Skeletal muscle satellite cell (primary cell): ENCODE results near the gene POLR3B.
"Not testable (repeated sequence)": the region's sequence is repeated elsewhere in the genome, so short reads cannot be mapped to it uniquely, and the experiment has no call there.

ENCODE experiments used
- H3K27me3 ChIP-seq: 2 replicates; pipeline ENCODE4 v1.7.0; 2013; ENCODE audit warnings: low read length; ENCODE audit not compliant: control insufficient read depth, insufficient read depth
- H3K36me3 ChIP-seq: 2 replicates; pipeline ENCODE4 v1.7.0; 2013; ENCODE audit warnings: mild to moderate bottlenecking, control low read depth, low read length; ENCODE audit not compliant: insufficient read depth
- H3K4me1 ChIP-seq: 2 replicates; pipeline ENCODE4 v1.7.0; 2013; ENCODE audit warnings: low read length; ENCODE audit not compliant: control insufficient read depth, insufficient read depth
- H3K4me2 ChIP-seq: 2 replicates; pipeline ENCODE4 v1.7.0; 2013; ENCODE audit warnings: mild to moderate bottlenecking, low read length
- H3K4me3 ChIP-seq: 2 replicates; pipeline ENCODE4 v1.7.0; 2013; ENCODE audit warnings: low read length
- H3K9ac ChIP-seq: 2 replicates; pipeline ENCODE4 v1.7.0; 2013; ENCODE audit warnings: mild to moderate bottlenecking, low read depth, low read length, moderate library complexity
- H3K9me3 ChIP-seq: replicated peaks from 2 replicates; pipeline ENCODE4 v1.7.0; 2013; ENCODE audit warnings: mild to moderate bottlenecking, control low read depth, low read length

POLR3B gene

DNA sequence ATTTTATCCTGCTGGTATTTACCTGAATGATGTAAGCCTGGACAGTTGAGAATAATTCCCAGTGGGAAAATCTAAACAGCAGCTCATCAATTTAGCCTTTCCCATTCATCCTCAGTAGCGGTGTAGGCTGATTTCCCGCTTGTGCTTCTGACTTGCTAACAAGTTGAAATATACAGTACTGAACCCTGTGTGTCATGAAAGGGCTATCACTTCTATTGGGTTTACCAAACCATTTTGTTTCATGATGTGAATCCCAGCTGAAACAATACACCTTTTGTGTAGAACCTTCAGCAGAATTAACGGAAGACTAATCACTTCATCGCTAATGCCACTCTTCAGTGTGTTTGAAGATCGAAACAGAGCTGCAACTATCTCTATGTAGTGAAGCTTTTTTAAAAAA lies 88.4 kb downstream of the POLR3B start:
- Histone ChIP-seq H3K4me3 (no peak overlapping the region), H3K4me2 (no peak overlapping the region), H3K27me3 (no peaks in the 10 kb centered on the region), H3K4me1 (no peaks in the 10 kb centered on the region), H3K9me3 (no peaks in the 10 kb centered on the region), H3K9ac (no peak overlapping the region), H3K36me3 (peaks cover 13% of the 10 kb centered on the region)

GRCh38 chr12:106446419-106447092 lies 89.0 kb downstream of the POLR3B start:
- H3K4me3 ChIP-seq: no peak overlapping the region

DNA sequence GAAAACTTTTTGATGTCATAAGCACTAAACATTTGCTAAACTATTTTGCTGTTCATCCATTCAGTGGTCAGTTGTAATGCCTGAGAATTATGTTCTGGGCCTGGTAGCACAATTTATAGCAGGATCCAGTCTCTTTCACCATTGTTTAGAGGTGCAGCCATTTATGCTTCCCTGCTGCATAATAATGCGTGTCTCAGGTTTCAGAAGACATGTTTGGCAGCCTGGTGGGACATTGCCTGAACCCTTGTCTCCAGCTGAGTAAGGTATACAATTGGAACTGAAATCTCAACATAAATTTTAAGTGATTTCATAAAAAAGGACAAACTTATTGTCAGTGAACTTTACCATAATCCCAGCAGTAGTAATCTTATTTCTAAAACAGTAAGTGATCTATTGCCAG lies 94.8 kb downstream of the POLR3B start:
- no peaks in the 10 kb centered on the region for H3K4me1 ChIP-seq
- no peak overlapping the region for H3K9ac ChIP-seq
- H3K36me3 ChIP-seq: peaks cover 8% of the 10 kb centered on the region

More at GRCh38 chr12:106446419-106447092, 89.0 kb downstream of the POLR3B start:
- no peak overlapping the region for H3K4me2 ChIP-seq
- no peak overlapping the region for H3K9ac ChIP-seq
- no peaks in the 10 kb centered on the region for H3K4me1 ChIP-seq
- peaks cover 13% of the 10 kb centered on the region for H3K36me3 ChIP-seq
- no peaks in the 10 kb centered on the region for H3K27me3 ChIP-seq
- no peaks in the 10 kb centered on the region for H3K9me3 ChIP-seq

GRCh38 chr12:106455111-106455510 lies 97.6 kb downstream of the POLR3B start:
- H3K4me1 ChIP-seq: no peaks in the 10 kb centered on the region
- no peaks in the 10 kb centered on the region for H3K9me3 ChIP-seq
- peaks cover 6% of the 10 kb centered on the region for H3K36me3 ChIP-seq
- no peak overlapping the region for H3K9ac ChIP-seq
- no peaks in the 10 kb centered on the region for H3K27me3 ChIP-seq
- H3K4me3 ChIP-seq: no peak overlapping the region
- no peak overlapping the region for H3K4me2 ChIP-seq

More for the DNA sequence above, 94.8 kb downstream of the POLR3B start:
- Histone ChIP-seq H3K4me2 (no peak overlapping the region), H3K27me3 (no peaks in the 10 kb centered on the region), H3K4me3 (no peak overlapping the region), H3K9me3 (no peaks in the 10 kb centered on the region)

- H3K36me3 ChIP-seq: peaks cover 16% of the 10 kb centered on the region
- H3K4me1 ChIP-seq: no peaks in the 10 kb centered on the region
- no peaks in the 10 kb centered on the region for H3K27me3 ChIP-seq
- no peak overlapping the region for H3K9ac ChIP-seq
- H3K9me3 ChIP-seq: no peaks in the 10 kb centered on the region
- no peak overlapping the region for H3K4me2 ChIP-seq
- H3K4me3 ChIP-seq: no peak overlapping the region
These were observed 101.6 kb downstream of the POLR3B start for GRCh38 chr12:106459124-106459523.

DNA sequence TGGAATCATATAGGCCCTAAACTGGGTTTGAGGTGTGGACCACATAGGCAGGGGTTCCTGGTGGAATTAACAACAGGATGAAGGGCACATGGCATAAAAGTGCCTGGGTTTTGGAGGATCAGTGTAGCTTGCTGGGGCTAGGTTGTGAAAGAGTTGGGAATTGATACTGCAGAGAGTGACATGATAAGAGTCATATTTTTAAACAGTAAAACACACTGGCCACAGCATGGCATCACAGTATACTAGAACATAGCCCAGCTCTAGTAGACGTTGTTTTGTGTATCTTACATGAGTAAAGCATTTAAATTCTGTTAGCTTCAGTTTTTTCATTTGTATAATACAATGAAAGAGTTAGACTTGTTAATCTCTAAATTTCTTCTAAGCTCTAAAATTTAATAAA lies 102.0 kb downstream of the POLR3B start:
- Histone ChIP-seq H3K36me3 (peaks cover 16% of the 10 kb centered on the region), H3K4me2 (no peak overlapping the region), H3K27me3 (no peaks in the 10 kb centered on the region), H3K4me1 (no peaks in the 10 kb centered on the region), H3K9me3 (no peaks in the 10 kb centered on the region), H3K4me3 (no peak overlapping the region), H3K9ac (no peak overlapping the region)

GRCh38 chr12:106461730-106462129 lies 104.2 kb downstream of the POLR3B start:
- Histone ChIP-seq H3K4me2 (no peak overlapping the region), H3K27me3 (no peaks in the 10 kb centered on the region), H3K4me3 (no peak overlapping the region), H3K4me1 (no peaks in the 10 kb centered on the region), H3K9me3 (no peaks in the 10 kb centered on the region), H3K36me3 (peaks cover 16% of the 10 kb centered on the region), H3K9ac (no peak overlapping the region)

DNA sequence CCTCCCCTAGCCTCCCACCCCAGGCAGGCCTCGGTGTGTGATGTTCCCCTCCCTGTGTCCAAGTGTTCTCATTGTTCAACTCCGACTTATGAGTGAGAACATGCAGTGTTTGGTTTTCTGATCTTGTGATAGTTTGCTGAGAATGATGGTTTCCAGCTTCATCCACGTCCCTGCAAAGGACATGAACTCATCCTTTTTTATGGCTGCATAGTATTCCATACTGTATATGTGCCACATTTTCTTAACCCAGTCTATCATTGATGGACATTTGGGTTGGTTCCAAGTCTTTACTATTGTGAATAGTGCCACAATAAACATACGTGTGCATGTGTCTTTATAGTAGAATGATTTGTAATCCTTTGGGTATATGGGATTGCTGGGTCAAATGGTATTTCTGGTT lies 108.1 kb downstream of the POLR3B start:
- not testable (repeated sequence) for H3K36me3 ChIP-seq, H3K4me2 ChIP-seq, H3K4me3 ChIP-seq, H3K9ac ChIP-seq, H3K4me1 ChIP-seq, H3K9me3 ChIP-seq, H3K27me3 ChIP-seq

GRCh38 chr12:106475662-106476061 lies 118.1 kb downstream of the POLR3B start:
- H3K4me1 ChIP-seq, H3K9me3 ChIP-seq, H3K9ac ChIP-seq, H3K36me3 ChIP-seq, H3K4me2 ChIP-seq, H3K4me3 ChIP-seq, H3K27me3 ChIP-seq: not testable (repeated sequence)

- not testable (repeated sequence) for H3K4me3 ChIP-seq, H3K9me3 ChIP-seq, H3K27me3 ChIP-seq, H3K4me2 ChIP-seq, H3K4me1 ChIP-seq, H3K36me3 ChIP-seq, H3K9ac ChIP-seq
These were observed 120.1 kb downstream of the POLR3B start for GRCh38 chr12:106477627-106478026.

- no peaks in the 10 kb centered on the region for H3K27me3 ChIP-seq
- no peak overlapping the region for H3K4me3 ChIP-seq
- H3K9ac ChIP-seq: no peak overlapping the region
- no peak overlapping the region for H3K4me2 ChIP-seq
- H3K4me1 ChIP-seq: no peaks in the 10 kb centered on the region
- H3K9me3 ChIP-seq: no peaks in the 10 kb centered on the region
- no peaks in the 10 kb centered on the region for H3K36me3 ChIP-seq
These were observed 122.7 kb downstream of the POLR3B start for GRCh38 chr12:106480251-106480650.

DNA sequence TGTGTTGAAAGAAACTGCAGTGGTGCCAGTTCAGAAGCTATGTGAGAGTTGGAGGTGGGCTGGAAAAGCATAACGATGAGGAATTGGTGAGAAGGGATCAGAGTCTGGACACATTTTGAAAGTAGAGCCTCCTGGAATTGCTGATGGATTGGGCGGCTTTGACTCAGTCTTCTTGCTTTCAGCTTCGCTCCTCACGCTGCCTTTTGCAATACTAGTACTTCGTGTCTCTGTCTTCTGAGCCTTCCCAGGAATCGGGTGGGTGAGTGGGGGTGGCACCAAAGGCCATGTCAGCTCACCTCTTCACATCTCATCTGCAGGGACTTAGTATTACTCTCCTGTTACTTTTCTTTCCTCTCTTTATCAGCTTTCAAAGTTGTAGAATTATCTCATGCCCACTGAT lies 123.7 kb downstream of the POLR3B start:
- no peaks in the 10 kb centered on the region for H3K27me3 ChIP-seq
- H3K9ac ChIP-seq: no peak overlapping the region
- H3K4me1 ChIP-seq: no peaks in the 10 kb centered on the region
- H3K4me2 ChIP-seq: no peak overlapping the region
- no peaks in the 10 kb centered on the region for H3K9me3 ChIP-seq
- H3K4me3 ChIP-seq: no peak overlapping the region
- no peaks in the 10 kb centered on the region for H3K36me3 ChIP-seq
